Motor neuron (in vitro differentiated cells): ENCODE measurements around the gene CASP10. TPM values are rescaled to one million over a fixed set of nuclear protein-coding genes. Genes with fewer than 3 reads are reported as not detected.

Experiments used
- ATAC-seq, 8 experiments: fragments of 200-7000 bp; cut with Tn5 transposase; replicated peaks in 6 of 8; 2 replicates each; pipeline ENCODE4 v1.8.0; 2021; ENCODE audit warnings: mild to moderate bottlenecking in 8 of 8, moderate library complexity in 8 of 8
- H3K27ac ChIP-seq, 2 donors: fragments of 250-450 bp; sonication (Bioruptor Pico); 2 replicates each; pipeline ENCODE4 v1.9.0; 2021; ENCODE audit warnings: antibody characterized with exemption in 2 of 2, mild to moderate bottlenecking in 2 of 2, moderate library complexity in 1 of 2
- H3K4me1 ChIP-seq, 2 donors: fragments of 250-450 bp; sonication (Bioruptor Pico); replicated peaks in 1 of 2; 2 replicates each; pipeline ENCODE4 v1.6.1; 2021; ENCODE audit warnings: antibody characterized with exemption in 2 of 2, mild to moderate bottlenecking in 2 of 2, moderate library complexity in 1 of 2
- H3K4me3 ChIP-seq, 5 donors: fragments of 250-450 bp; sonication (Bioruptor Pico); 2 replicates each; pipeline ENCODE4 v1.9.0; 2021; ENCODE audit warnings: antibody characterized with exemption in 5 of 5, mild to moderate bottlenecking in 5 of 5, moderate library complexity in 4 of 5
- WGBS, 10 experiments: fragments of 450-650 bp; shearing (Covaris generic); methylation state at CpG; one replicate each; pipeline ENCODE4 v1.0.0; 2022; 5-methylcytosine and 5-hydroxymethylcytosine counted together
- in situ Hi-C, 9 experiments: fragments of 400-800 bp; cut with MboI; loops; one replicate each; pipeline ENCODE4 v1.15.0; 2021; ENCODE audit warnings: low sequenced_read_pairs in 9 of 9, low pct_unique_long_range_greater_than_20kb in 2 of 9; ENCODE audit not compliant: unreplicated experiment in 9 of 9
- total RNA-seq, 8 experiments: library from RNA; unstranded; fragments of 300-600 nt; gene quantifications; 2 replicates each; pipeline versions ENCODE4 v1.2.3 to v1.2.4, GENCODE V29; 2022

The CASP10 gene
- total RNA-seq, 8 experiments from 2014 or later, result 0.05 to 11.9 (median 0.58) TPM

- H3K4me1 ChIP-seq, result no peaks in the 10 kb centered on the region
- WGBS, 10 experiments, result 84 to 100% (median 94%) methylated on average over 1 to 11 of the region's 12 CpGs
- in situ Hi-C loops, result no loop called here
- no peak overlapping the region for H3K27ac ChIP-seq
- H3K4me3 ChIP-seq, result no peak overlapping the region
- ATAC-seq, result no peak
These were observed 25.8 kb downstream of the CASP10 start for GRCh38 chr2:201208563-201209252.

GRCh38 chr2:201215963-201216362 lies 33.0 kb downstream of the CASP10 start:
- Histone ChIP-seq H3K4me3 (no peak overlapping the region), H3K4me1 (no peaks in the 10 kb centered on the region), H3K27ac (no peak overlapping the region)
- 82 to 100% (median 94%) methylated on average over 2 to 4 of the region's 4 CpGs for WGBS, 10 experiments
- no peak for ATAC-seq
- in situ Hi-C loops, result no loop called here

- in situ Hi-C loops, result no loop called here
- 60 to 92% (median 74%) methylated on average over 1 of the region's 1 CpG; no CpG with 5 or more reads in 6 of the 10 experiments for WGBS, 10 experiments
- ATAC-seq, result no peak
These were observed 34.0 kb downstream of the CASP10 start for GRCh38 chr2:201216918-201217317.

GRCh38 chr2:201218780-201219179 lies 35.8 kb downstream of the CASP10 start:
- in situ Hi-C loops, result no loop called here
- Histone ChIP-seq H3K27ac (no peak overlapping the region), H3K4me3 (no peak overlapping the region), H3K4me1 (no peaks in the 10 kb centered on the region)
- 96 to 100% (median 98%) methylated on average over 1 to 5 of the region's 6 CpGs; no CpG with 5 or more reads in 6 of the 10 experiments for WGBS, 10 experiments
- ATAC-seq, result peak in 2 of 8 experiments; percentile 29 to 77

More at GRCh38 chr2:201216918-201217317, 34.0 kb downstream of the CASP10 start:
- no peak overlapping the region for H3K27ac ChIP-seq
- no peaks in the 10 kb centered on the region for H3K4me1 ChIP-seq
- H3K4me3 ChIP-seq, result no peak overlapping the region

GRCh38 chr2:201219328-201220096 lies 36.6 kb downstream of the CASP10 start:
- peak in 3 of 8 experiments; percentile 15 to 45 (median 32) for ATAC-seq
- H3K27ac ChIP-seq, result no peak overlapping the region
- H3K4me3 ChIP-seq, result no peak overlapping the region
- in situ Hi-C loops, result no loop called here
- 55 to 100% (median 92%) methylated on average over 2 to 5 of the region's 5 CpGs; no CpG with 5 or more reads in 1 of the 10 experiments for WGBS, 10 experiments
- no peaks in the 10 kb centered on the region for H3K4me1 ChIP-seq

- in situ Hi-C loops, result no loop called here
- no peak for ATAC-seq
- WGBS, 10 experiments, result 55 to 100% (median 66%) methylated on average over 1 to 4 of the region's 4 CpGs; no CpG with 5 or more reads in 4 of the 10 experiments
- H3K4me1 ChIP-seq, result no peaks in the 10 kb centered on the region
- no peak overlapping the region for H3K27ac ChIP-seq
- H3K4me3 ChIP-seq, result no peak overlapping the region
These were observed 37.2 kb downstream of the CASP10 start for GRCh38 chr2:201220102-201220570.

- H3K27ac ChIP-seq, result no peak overlapping the region
- no peaks in the 10 kb centered on the region for H3K4me1 ChIP-seq
- ATAC-seq, result no peak
- no peak overlapping the region for H3K4me3 ChIP-seq
- in situ Hi-C loops, result no loop called here
- WGBS, 10 experiments, result 11 to 91% (median 70%) methylated on average over 2 to 5 of the region's 8 CpGs; no CpG with 5 or more reads in 1 of the 10 experiments
These were observed 40.4 kb downstream of the CASP10 start for GRCh38 chr2:201223089-201224073.

- peak in 1 of 8 experiments; percentile 11 for ATAC-seq
- in situ Hi-C loops, result loop anchor here in 1 of 9 experiments (25.0 kb wide), 1 partner anchor 959 kb away; no protein-coding TSS in a partner anchor
- Histone ChIP-seq H3K4me1 (no peaks in the 10 kb centered on the region), H3K4me3 (no peak overlapping the region), H3K27ac (no peak overlapping the region)
- WGBS, 10 experiments, result 43 to 100% (median 69%) methylated on average over 1 to 2 of the region's 3 CpGs; no CpG with 5 or more reads in 6 of the 10 experiments
These were observed 45.5 kb downstream of the CASP10 start for GRCh38 chr2:201228271-201228911.

- WGBS, 10 experiments, result 33 to 86% (median 75%) methylated on average over 1 to 10 of the region's 12 CpGs; no CpG with 5 or more reads in 1 of the 10 experiments
- no peak overlapping the region for H3K4me3 ChIP-seq
- no peak overlapping the region for H3K27ac ChIP-seq
- no peaks in the 10 kb centered on the region for H3K4me1 ChIP-seq
- ATAC-seq, result no peak
- in situ Hi-C loops, result loop anchor here in 1 of 9 experiments (25.0 kb wide), 1 partner anchor 958 kb away; no protein-coding TSS in a partner anchor
These were observed 46.0 kb downstream of the CASP10 start for GRCh38 chr2:201228912-201229290.

- in situ Hi-C loops, result loop anchor here in 1 of 9 experiments (25.0 kb wide), 1 partner anchor 955 kb away; no protein-coding TSS in a partner anchor
- no peak overlapping the region for H3K4me3 ChIP-seq
- WGBS, 10 experiments, result 0 to 100% (median 39%) methylated on average over 1 to 8 of the region's 8 CpGs; no CpG with 5 or more reads in 1 of the 10 experiments
These were observed 49.0 kb downstream of the CASP10 start for GRCh38 chr2:201231781-201232466.

GRCh38 chr2:201232467-201232815 lies 49.5 kb downstream of the CASP10 start:
- H3K4me3 ChIP-seq, result no peak overlapping the region

More at GRCh38 chr2:201231781-201232466, 49.0 kb downstream of the CASP10 start:
- Histone ChIP-seq H3K27ac (no peak overlapping the region), H3K4me1 (no peaks in the 10 kb centered on the region)
- peak; percentile 27 to 85 (median 66) for ATAC-seq

More at GRCh38 chr2:201232467-201232815, 49.5 kb downstream of the CASP10 start:
- in situ Hi-C loops, result loop anchor here in 1 of 9 experiments (25.0 kb wide), 1 partner anchor 955 kb away; no protein-coding TSS in a partner anchor
- H3K27ac ChIP-seq, result no peak overlapping the region
- no peaks in the 10 kb centered on the region for H3K4me1 ChIP-seq
- 0 to 100% (median 83%) methylated on average over 2 to 3 of the region's 3 CpGs; no CpG with 5 or more reads in 3 of the 10 experiments for WGBS, 10 experiments
- no peak for ATAC-seq
